HG03064 (cell line): ENCODE results near the gene BCAS3.
"Not testable (repeated sequence)": the region's sequence is repeated elsewhere in the genome, so short reads cannot be mapped to it uniquely, and the experiment has no call there.

Source experiments
- ATAC-seq: cut with Tn5 transposase; IDR thresholded peaks from one replicate; pipeline ENCODE4 v1.9.1; 2021; ENCODE audit warnings: low read depth; ENCODE audit not compliant: unreplicated experiment

BCAS3 gene

DNA sequence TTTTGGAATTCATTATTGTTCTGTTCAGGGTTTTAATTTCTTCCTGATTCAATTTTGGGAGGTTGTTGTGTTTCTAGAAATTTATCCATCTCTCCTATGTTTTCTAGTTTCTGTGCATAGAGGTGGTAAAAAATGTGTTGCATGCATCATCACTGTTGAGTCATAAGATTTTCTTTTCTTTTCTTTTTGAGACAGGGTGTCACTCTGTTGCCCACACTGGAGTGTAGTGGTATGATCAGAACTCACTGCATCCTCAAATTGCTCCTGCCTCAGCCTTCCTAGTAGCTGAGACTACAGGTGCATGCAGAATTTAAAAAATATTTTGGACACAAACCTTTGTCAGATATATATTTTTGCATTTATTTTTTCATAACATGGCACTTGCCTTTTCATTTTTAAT is 184.8 kb downstream of the BCAS3 start:
- no peak for ATAC-seq

DNA sequence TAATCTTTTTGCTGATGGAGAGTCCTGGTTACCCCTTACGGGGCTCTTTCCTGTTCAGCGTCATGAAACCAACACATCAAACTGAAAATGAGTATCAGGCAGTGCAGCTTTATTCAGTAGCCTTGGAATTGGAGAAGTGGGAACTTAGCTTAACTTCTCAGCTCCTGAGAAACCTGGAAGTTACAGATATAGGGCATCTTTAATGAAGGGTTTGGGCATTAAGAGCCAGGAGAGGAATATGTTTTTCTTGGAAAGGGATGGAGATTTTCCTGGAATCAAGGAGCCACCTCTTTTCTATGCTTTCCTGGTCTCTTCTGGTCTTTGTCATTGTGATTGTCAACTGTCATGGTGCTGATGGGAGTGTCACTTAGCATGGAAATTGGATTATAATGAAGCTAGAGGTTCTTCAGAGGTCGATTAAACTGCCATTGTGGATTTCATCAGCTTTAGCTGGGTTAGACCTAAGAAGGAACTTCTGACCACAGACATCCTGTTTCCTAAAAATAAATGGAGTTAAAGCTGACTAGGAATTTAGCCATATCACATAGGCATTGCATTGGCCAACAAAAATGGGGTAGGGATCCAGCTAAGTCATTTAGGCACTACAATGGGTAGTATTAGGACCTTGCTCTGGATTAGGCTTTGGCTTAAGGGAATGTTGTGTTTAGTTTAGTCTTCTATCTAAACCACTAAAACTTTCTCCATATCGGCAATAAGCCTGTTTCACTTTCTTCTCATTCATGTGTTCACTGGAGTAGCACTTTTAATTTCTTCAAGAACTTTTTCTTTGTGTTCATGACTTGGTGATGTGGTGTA is 186.4 kb downstream of the BCAS3 start:
- no peak for ATAC-seq

GRCh38 chr17:60864708-60865005 is 187.0 kb downstream of the BCAS3 start:
- no peak for ATAC-seq

DNA sequence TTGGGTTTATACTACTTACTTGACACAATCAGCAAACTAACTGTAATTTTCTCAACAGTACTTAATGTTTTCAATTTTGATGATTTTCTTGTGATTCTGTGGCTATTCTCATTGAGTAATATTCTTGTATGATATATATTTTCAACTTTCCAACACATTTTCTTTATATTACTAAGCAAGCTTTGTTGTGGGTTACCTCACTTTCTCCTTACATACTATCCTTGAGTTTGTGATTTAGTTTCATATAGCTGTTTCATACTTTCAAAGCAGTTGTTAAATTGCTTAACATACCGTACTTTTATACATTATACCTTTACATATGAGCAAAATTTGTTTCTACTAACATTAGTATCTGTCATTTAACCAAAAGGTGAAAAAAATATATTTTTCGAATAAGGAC is 197.1 kb downstream of the BCAS3 start:
- ATAC-seq = no peak

DNA sequence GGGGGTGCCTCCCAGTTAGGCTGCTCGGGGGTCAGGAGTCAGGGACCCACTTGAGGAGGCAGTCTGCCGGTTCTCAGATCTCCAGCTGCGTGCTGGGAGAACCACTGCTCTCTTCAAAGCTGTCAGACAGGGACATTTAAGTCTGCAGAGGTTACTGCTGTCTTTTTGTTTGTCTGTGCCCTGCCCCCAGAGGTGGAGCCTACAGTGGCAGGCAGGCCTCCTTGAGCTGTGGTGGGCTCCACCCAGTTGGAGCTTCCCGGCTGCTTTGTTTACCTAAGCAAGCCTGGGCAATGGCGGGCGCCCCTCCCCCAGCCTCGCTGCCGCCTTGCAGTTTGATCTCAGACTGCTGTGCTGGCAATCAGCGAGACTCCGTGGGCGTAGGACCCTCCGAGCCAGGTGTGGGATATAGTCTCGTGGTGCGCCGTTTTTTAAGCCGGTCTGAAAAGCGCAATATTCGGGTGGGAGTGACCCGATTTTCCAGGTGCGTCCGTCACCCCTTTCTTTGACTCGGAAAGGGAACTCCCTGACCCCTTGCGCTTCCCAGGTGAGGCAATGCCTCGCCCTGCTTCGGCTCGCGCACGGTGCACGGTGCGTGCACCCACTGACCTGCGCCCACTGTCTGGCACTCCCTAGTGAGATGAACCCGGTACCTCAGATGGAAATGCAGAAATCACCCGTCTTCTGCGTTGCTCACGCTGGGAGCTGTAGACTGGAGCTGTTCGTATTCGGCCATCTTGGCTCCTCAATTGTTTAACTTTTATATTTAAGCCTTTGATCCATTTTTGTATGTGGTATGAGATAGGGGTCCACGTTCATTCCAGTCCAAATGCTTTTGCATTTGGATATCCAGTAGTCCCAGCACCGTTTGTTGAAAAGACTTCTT is 209.3 kb downstream of the BCAS3 start:
- ATAC-seq = not testable (repeated sequence)

GRCh38 chr17:60887614-60888028 is 210.0 kb downstream of the BCAS3 start:
- ATAC-seq = no peak

DNA sequence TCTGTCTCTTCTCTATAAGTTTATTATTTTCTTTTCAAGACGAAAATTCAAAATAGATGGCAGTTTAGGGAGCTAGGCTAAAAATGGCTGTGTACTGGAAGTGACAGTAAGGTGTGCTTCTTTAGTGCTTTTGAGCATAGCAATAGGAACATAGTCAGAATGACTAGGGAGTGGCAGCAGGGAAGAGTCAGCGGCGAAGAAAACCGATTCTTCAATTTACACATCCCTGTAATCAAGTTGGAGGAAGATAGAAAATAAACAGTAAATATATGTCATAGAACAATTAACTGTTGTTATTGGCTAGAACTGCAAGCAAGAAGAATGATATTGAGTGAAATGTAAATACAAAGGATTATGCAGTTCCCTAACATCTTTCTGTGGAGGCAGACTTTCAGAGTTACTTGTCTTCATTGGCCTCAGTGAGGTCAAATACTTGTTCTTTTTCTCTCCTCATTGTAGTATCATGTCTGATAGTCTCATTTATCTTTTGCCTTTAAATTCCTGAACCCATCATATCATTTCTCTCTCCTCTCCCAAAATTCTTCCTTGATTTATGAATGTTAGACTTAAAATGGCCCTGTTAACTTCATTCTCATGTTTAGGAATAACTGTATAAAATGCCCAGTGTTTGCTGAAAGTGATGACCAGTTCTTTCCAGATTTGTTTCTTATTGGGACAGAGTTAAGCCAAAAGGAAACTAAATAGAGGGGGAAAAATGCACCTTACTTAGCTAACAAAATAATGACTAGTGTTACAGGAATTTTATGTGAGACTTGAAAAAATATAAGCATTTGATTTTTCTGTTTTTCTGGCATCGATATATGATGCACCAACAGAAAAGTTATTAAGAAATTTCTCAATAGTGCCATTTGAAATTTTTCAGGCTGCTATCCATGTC is 211.4 kb downstream of the BCAS3 start:
- ATAC-seq = no peak

GRCh38 chr17:60891149-60891548 is 213.5 kb downstream of the BCAS3 start:
- no peak for ATAC-seq

DNA sequence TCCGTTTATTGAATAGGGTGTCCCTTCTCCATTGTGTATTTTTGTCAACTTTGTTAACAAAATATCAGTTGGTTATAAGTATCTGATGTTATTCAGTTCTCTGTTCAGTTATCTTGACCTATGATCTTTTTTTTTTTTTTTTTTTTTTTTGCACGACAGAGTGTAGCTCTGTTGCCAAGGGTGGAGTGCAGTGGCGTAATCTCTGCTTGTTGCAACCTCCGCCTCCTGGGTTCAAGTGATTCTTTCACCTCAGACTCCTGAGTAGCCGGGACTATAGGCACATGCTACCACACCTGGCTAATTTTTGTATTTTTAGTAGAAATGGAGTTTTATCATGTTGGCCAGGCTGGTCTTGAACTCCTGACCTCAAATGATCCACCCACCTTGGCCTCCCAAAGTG is 215.8 kb downstream of the BCAS3 start:
- no peak for ATAC-seq

DNA sequence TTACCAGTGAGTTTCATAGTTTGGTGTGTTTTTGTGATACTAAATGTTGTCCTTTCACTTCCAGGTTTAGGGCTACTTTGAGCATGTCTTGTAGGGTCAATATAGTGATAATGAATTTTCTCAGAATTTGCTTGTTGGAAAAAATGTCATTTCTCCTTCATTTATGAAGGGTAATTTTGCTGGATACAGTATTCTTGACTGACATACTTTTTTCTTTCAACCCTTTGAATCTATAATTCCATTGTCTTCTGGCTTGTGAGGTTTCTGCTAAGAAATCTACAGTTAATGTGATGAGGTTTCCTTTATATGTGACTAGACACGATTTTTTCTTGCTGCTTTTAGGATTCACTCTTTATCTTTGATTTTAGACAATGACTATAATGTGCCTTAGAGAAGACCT is 219.3 kb downstream of the BCAS3 start:
- no peak for ATAC-seq

- no peak for ATAC-seq
These were observed 221.5 kb downstream of the BCAS3 start for GRCh38 chr17:60899115-60899514.

GRCh38 chr17:60900688-60901087 is 223.0 kb downstream of the BCAS3 start:
- no peak for ATAC-seq

DNA sequence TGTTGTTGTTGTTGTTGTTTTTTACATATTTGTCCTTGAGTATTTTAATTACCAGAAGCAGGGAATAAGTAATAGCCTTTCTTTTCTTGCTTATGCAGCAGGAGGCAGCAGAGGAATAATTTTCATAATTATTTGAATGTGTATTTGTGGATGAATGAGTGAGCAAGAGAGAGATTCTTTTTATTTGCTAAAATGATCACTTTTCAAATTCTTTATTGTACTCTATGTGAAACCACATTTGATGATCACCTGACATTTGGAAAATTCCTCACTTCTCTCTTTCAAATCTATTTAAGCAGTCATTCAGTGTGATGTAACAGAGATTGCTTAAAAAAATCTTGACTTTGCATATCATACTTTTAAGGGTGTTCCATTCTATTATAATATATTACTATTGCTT is 223.6 kb downstream of the BCAS3 start:
- ATAC-seq = no peak

- no peak for ATAC-seq
These were observed 224.2 kb downstream of the BCAS3 start for GRCh38 chr17:60901806-60902205.

DNA sequence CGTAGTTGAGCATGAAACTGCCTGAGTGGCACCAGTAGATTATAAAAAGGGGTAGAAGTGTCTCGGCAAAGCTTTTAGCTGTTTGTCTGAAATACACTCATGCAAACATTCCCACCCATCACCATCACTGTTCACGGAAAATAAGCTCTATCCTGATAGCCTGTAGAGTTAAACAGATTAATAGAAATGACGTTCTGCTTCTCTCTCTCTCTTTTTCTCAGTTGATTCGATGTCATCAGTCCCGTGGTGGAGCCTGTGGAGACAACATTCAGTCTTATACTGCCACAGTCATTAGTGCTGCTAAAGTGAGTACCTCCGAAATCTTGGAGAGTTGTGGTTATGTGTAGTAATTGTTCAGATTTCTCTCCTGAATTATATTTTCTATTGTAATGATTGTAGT is 224.7 kb downstream of the BCAS3 start:
- ATAC-seq = no peak

DNA sequence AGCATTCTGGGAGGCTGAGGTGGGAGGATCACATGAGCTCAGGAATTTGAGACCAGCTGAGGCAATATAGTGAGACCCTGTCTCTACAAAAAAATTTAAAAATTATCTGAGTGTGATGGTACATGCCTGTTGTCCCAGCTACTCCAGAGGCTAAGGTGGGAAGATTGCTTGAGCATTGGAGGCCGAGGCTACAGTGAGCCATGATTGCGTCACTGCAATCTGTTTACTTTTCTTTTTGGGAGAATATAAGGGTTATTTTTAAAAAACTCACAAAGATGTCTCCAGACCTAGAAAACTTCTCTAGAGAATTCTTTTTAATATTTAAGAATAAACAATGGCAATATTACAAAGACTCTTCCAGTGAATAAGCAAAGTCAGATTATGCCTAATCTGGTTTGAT is 226.9 kb downstream of the BCAS3 start:
- ATAC-seq = no peak

DNA sequence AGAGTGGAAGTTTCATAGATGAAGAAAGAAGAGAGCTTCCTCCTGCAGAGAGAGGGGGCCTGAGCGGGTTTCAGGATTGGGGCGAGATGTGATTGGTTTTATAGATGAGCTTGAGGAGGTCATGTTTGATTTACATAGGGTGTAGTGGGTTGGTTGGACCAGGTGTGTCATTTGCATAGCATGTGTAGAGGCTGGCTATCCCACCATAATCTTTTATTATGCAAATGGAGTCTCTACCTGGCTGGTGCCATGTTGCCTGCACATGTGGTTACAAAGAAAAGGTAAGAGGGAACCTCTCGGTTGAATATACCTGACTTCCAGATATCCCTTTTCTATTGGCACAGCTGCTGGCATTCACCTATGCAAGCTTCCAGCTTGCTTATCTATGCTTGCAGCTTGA is 228.1 kb downstream of the BCAS3 start:
- no peak for ATAC-seq

GRCh38 chr17:60908324-60908723 is 230.7 kb downstream of the BCAS3 start:
- no peak for ATAC-seq

DNA sequence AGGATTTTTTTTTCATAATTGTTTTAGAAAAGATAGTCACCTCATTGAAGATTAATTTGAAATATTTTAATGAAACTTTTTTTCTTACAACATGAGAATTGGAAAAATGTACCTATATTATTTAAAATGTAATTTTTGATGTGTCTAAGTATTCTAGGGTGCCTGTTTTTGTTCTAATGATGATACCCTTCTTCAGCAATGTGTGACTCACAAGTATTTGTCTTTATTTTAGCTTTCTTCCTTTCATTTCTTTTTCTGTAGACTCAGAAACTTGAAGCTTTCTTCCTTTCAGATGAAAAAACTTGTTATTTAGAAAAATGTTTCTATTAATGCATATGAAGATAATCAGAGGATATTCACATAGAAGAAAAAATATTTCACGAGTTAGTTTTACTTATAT is 231.8 kb downstream of the BCAS3 start:
- ATAC-seq = no peak

GRCh38 chr17:60910415-60910814 is 232.8 kb downstream of the BCAS3 start:
- ATAC-seq = no peak

GRCh38 chr17:60914078-60914477 is 236.4 kb downstream of the BCAS3 start:
- ATAC-seq = no peak
